Omental fat pad (tissue), 4 donors: ENCODE results near the gene EBF3. TPM values are rescaled to one million over a fixed set of nuclear protein-coding genes. Genes with fewer than 3 reads are reported as not detected.
A peak's percentile ranks its signal among the peaks of the same experiment; 100 is the strongest.

Experiments
- ATAC-seq: fragments of 150-250 bp; one replicate; pipeline ENCODE4 v1.9.1; 2016; ENCODE audit warnings: mild to moderate bottlenecking, moderate library complexity; ENCODE audit not compliant: low FRiP score
- DNase-seq: peaks from one replicate; pipeline ENCODE4 v3.0.0-alpha.2; 2019; ENCODE audit warnings: low spot score
- CTCF ChIP-seq, 3 donors: fragments of 450-650 bp; IDR thresholded peaks; one replicate each; pipeline ENCODE4 v1.5.1; 2016 to 2017; ENCODE audit warnings: antibody characterized with exemption in 3 of 3, mild to moderate bottlenecking in 3 of 3, moderate library complexity in 2 of 3
- total RNA-seq, 4 donors: library from RNA; depleted of rRNA; stranded (reverse); fragments of >200 nt; gene quantifications; one replicate each; pipeline ENCODE4 v1.1.0, GENCODE V29; 2016

EBF3 gene
- total RNA-seq, 4 donors from 2014 or later, result 4.0 to 50.8 (median 18.8) TPM

- DNase-seq (no peak), ATAC-seq (no peak)
- TF ChIP-seq CTCF (IDR thresholded peaks at IDR 0.05), result no peak
These were observed 8.3 kb upstream of the EBF3 start for GRCh38 chr10:129972145-129972965.

- DNase-seq (no peak), ATAC-seq (peak; percentile 78)
- no peak for TF ChIP-seq CTCF (IDR thresholded peaks at IDR 0.05)
These were observed 7.5 kb upstream of the EBF3 start for GRCh38 chr10:129971381-129972144.

GRCh38 chr10:129970465-129971364, 6.6 kb upstream of the EBF3 start:
- no peak for TF ChIP-seq CTCF (IDR thresholded peaks at IDR 0.05)
- ATAC-seq, result no peak
- no peak for DNase-seq

GRCh38 chr10:129969911-129970464, 5.9 kb upstream of the EBF3 start:
- DNase-seq (no peak), ATAC-seq (no peak)
- no peak for TF ChIP-seq CTCF (IDR thresholded peaks at IDR 0.05)

- DNase-seq, result no peak
- ATAC-seq, result no peak
- TF ChIP-seq CTCF (IDR thresholded peaks at IDR 0.05), result no peak
These were observed 5.3 kb upstream of the EBF3 start for GRCh38 chr10:129969184-129969910.

GRCh38 chr10:129968853-129969183, 4.7 kb upstream of the EBF3 start:
- DNase-seq (no peak), ATAC-seq (no peak)
- no peak for TF ChIP-seq CTCF (IDR thresholded peaks at IDR 0.05)
